H1 (cell line): ENCODE measurements around the gene METTL9. TPM values are rescaled to one million over a fixed set of nuclear protein-coding genes. Genes with fewer than 3 reads are reported as not detected.

ENCODE experiments used
- CTCF ChIA-PET: fragments of 300-600 bp; sonication (Branson Sonifier 250); formaldehyde crosslinking; loops from one replicate; lab custom pipeline; 2021; ENCODE audit not compliant: partially characterized antibody; lab: Charles Lee
- POLR2A ChIA-PET: fragments of 300-600 bp; sonication (Branson Sonifier 250); formaldehyde crosslinking; loops from one replicate; lab custom pipeline; 2021; ENCODE audit warnings: inconsistent platforms; ENCODE audit not compliant: partially characterized antibody; lab: Charles Lee
- DNase-seq, 2 experiments: peaks; one replicate each; pipeline versions ENCODE4 v3.0.0 to v3.0.0-alpha.2; 2010 to 2022; ENCODE audit warnings: low spot score in 2 of 2, low read depth in 1 of 2, mixed read lengths in 1 of 2
- FAIRE-seq: peaks from 2 replicates; lab custom pipeline; 2011; peaks lifted over from hg19 to GRCh38; lab: Jason Lieb, UNC
- H2AFZ ChIP-seq: 2 replicates; pipeline ENCODE4 v1.8.1; 2012; ENCODE audit warnings: low read length, inconsistent platforms
- H2AK5ac ChIP-seq: 2 replicates; pipeline ENCODE4 v1.6.1; 2013; ENCODE audit warnings: low read depth, low read length
- H2BK120ac ChIP-seq: replicated peaks from 2 replicates; pipeline ENCODE3; 2013; ENCODE audit warnings: low read depth, low read length, inconsistent platforms
- H2BK12ac ChIP-seq: 2 replicates; pipeline ENCODE4 v1.6.1; 2013; ENCODE audit warnings: low read depth, low read length
- H2BK15ac ChIP-seq: 2 replicates; pipeline ENCODE4 v1.6.1; 2013; ENCODE audit warnings: low read length
- H2BK20ac ChIP-seq: 2 replicates; pipeline ENCODE4 v1.6.1; 2013; ENCODE audit warnings: low read length
- H2BK5ac ChIP-seq: 2 replicates; pipeline ENCODE4 v1.6.1; 2013; ENCODE audit warnings: low read depth, low read length
- H3K14ac ChIP-seq: 2 replicates; pipeline ENCODE4 v1.6.1; 2013; ENCODE audit warnings: inconsistent platforms; ENCODE audit not compliant: insufficient read length
- H3K18ac ChIP-seq: 2 replicates; pipeline ENCODE4 v1.6.1; 2013; ENCODE audit warnings: low read length; ENCODE audit errors: extremely low read depth
- H3K23ac ChIP-seq: 2 replicates; pipeline ENCODE4 v1.6.1; 2013; ENCODE audit warnings: inconsistent platforms; ENCODE audit not compliant: insufficient read length
- H3K23me2 ChIP-seq: 2 replicates; pipeline ENCODE4 v1.6.1; 2013; ENCODE audit warnings: low read depth, low read length
- H3K27ac ChIP-seq: 2 replicates; pipeline ENCODE4 v1.6.1; 2011; ENCODE audit warnings: low read depth, low read length, inconsistent platforms
- H3K27me3 ChIP-seq, 4 experiments: replicated peaks in 1 of 4; 1 replicate in 1 of 4; 2 replicates in 3 of 4; pipeline versions ENCODE4 v1.6.1 to v1.8.1; 2011 to 2013; ENCODE audit warnings: low read length in 3 of 4, mild to moderate bottlenecking in 3 of 4, inconsistent platforms in 2 of 4, mixed read lengths in 2 of 4, moderate library complexity in 1 of 4; ENCODE audit not compliant: control insufficient read depth in 3 of 4, insufficient read depth in 3 of 4; ENCODE audit errors: extremely low read depth in 1 of 4
- H3K36me3 ChIP-seq, 4 experiments: 2 replicates each; pipeline versions ENCODE4 v1.6.1 to v1.8.1; 2011 to 2013; ENCODE audit warnings: mild to moderate bottlenecking in 4 of 4, low read length in 3 of 4, moderate library complexity in 2 of 4, control low read depth in 1 of 4, inconsistent platforms in 1 of 4; ENCODE audit not compliant: insufficient read depth in 4 of 4, control insufficient read depth in 2 of 4
- H3K4ac ChIP-seq: replicated peaks from 2 replicates; pipeline ENCODE3; 2013; ENCODE audit warnings: low read length, low read depth, mixed read lengths, inconsistent platforms; ENCODE audit not compliant: insufficient read length
- H3K4me1 ChIP-seq, 4 experiments: replicated peaks in 1 of 4; 1 replicate in 1 of 4; 2 replicates in 3 of 4; pipeline versions ENCODE4 v1.6.1 to v1.8.1; 2011 to 2013; ENCODE audit warnings: low read length in 3 of 4, inconsistent platforms in 2 of 4, mixed read lengths in 1 of 4; ENCODE audit not compliant: insufficient read depth in 4 of 4, control insufficient read depth in 3 of 4
- H3K4me2 ChIP-seq, 2 experiments: 2 replicates each; pipeline versions ENCODE4 v1.6.1 to v1.8.1; 2011 to 2013; ENCODE audit warnings: low read depth in 2 of 2, low read length in 2 of 2, control low read depth in 1 of 2, inconsistent platforms in 1 of 2, mild to moderate bottlenecking in 1 of 2; ENCODE audit not compliant: insufficient read depth in 1 of 2
- H3K4me3 ChIP-seq, 4 experiments: fragments of 200-600, 300-600 bp in 1 of 4; sonication (generic), shearing (Covaris generic), sonication (Bioruptor Twin) in 1 of 4; 2 replicates each; pipeline versions ENCODE4 v1.5.1 to v1.8.1; 2011 to 2016; ENCODE audit warnings: low read length in 4 of 4, low read depth in 3 of 4, control low read depth in 2 of 4, inconsistent platforms in 2 of 4, mild to moderate bottlenecking in 2 of 4, mixed read lengths in 1 of 4, moderate library complexity in 1 of 4; ENCODE audit not compliant: insufficient read depth in 2 of 4; ENCODE audit errors: extremely low read depth in 1 of 4
- H3K56ac ChIP-seq: replicated peaks from 2 replicates; pipeline ENCODE3; 2013; ENCODE audit warnings: low read depth, mild to moderate bottlenecking, mixed read lengths, low read length, inconsistent platforms; ENCODE audit not compliant: insufficient read length
- H3K79me1 ChIP-seq: 2 replicates; pipeline ENCODE4 v1.6.1; 2013; ENCODE audit warnings: low read depth, low read length, control low read depth
- H3K79me2 ChIP-seq, 2 experiments: 2 replicates each; pipeline versions ENCODE4 v1.6.1 to v1.8.1; 2012 to 2013; ENCODE audit warnings: low read length in 2 of 2, mild to moderate bottlenecking in 2 of 2, inconsistent platforms in 1 of 2; ENCODE audit not compliant: insufficient read depth in 2 of 2, control insufficient read depth in 1 of 2
- H3K9ac ChIP-seq, 4 experiments: replicated peaks in 1 of 4; 1 replicate in 1 of 4; 2 replicates in 3 of 4; pipeline versions ENCODE4 v1.6.1 to v1.8.1; 2011 to 2013; ENCODE audit warnings: low read depth in 3 of 4, low read length in 3 of 4, control low read depth in 2 of 4, mild to moderate bottlenecking in 2 of 4, moderate library complexity in 2 of 4, inconsistent platforms in 1 of 4; ENCODE audit errors: extremely low read depth in 1 of 4
- H3K9me3 ChIP-seq, 2 experiments: 2 replicates each; pipeline versions ENCODE4 v1.6.1 to v1.8.1; 2012 to 2013; ENCODE audit warnings: mild to moderate bottlenecking in 2 of 2, moderate library complexity in 2 of 2, control low read depth in 1 of 2, inconsistent platforms in 1 of 2, low read depth in 1 of 2, low read length in 1 of 2, mixed read lengths in 1 of 2; ENCODE audit not compliant: insufficient read depth in 2 of 2
- H4K20me1 ChIP-seq, 2 experiments: replicated peaks in 1 of 2; 2 replicates each; pipeline versions ENCODE3 to v1.8.1; 2011 to 2013; ENCODE audit warnings: inconsistent platforms in 2 of 2, low read length in 2 of 2, mild to moderate bottlenecking in 1 of 2; ENCODE audit not compliant: insufficient read depth in 2 of 2, control insufficient read depth in 1 of 2
- H4K5ac ChIP-seq: 2 replicates; pipeline ENCODE4 v1.6.1; 2013; ENCODE audit warnings: low read length, low read depth, mixed read lengths, inconsistent platforms; ENCODE audit not compliant: insufficient read length
- H4K8ac ChIP-seq: 2 replicates; pipeline ENCODE4 v1.8.0; 2013; ENCODE audit warnings: mild to moderate bottlenecking, moderate library complexity, low read length, inconsistent platforms; ENCODE audit not compliant: insufficient read depth; ENCODE audit errors: extremely low read depth
- H4K91ac ChIP-seq: replicated peaks from 2 replicates; pipeline ENCODE3; 2013; ENCODE audit warnings: low read length, mixed read lengths, inconsistent platforms; ENCODE audit not compliant: insufficient read length
- ASH2L ChIP-seq: fragments of 200-600, 300-600 bp; sonication (generic); IDR thresholded peaks from one replicate; pipeline ENCODE4 v1.7.1; 2017; ENCODE audit warnings: low read length
- BACH1 ChIP-seq: IDR thresholded peaks from 2 replicates; pipeline ENCODE4 v1.6.1; 2012; ENCODE audit warnings: low read length, improper control_type of control experiment
- CBX8 ChIP-seq: fragments of 300-800, 300-1000 bp; sonication (generic); IDR thresholded peaks from 2 replicates; pipeline ENCODE4 v1.7.1; 2016; ENCODE audit warnings: low read depth, low read length, borderline replicate concordance
- CEBPB ChIP-seq: IDR thresholded peaks from 2 replicates; pipeline ENCODE4 v1.6.1; 2012; ENCODE audit warnings: low read depth, low read length
- HDAC2 ChIP-seq, 2 experiments: fragments of 300-600 bp in 1 of 2; sonication (generic) in 1 of 2; IDR thresholded peaks; 2 replicates each; pipeline ENCODE4 v1.6.1; 2011 to 2012; ENCODE audit warnings: low read depth in 2 of 2, low read length in 2 of 2, mild to moderate bottlenecking in 2 of 2, moderate library complexity in 2 of 2, borderline replicate concordance in 1 of 2, inconsistent platforms in 1 of 2
- JUN ChIP-seq: IDR thresholded peaks from 2 replicates; pipeline ENCODE4 v1.6.1; 2011; ENCODE audit warnings: low read depth, mild to moderate bottlenecking, improper control_type of control experiment, low read length
- PHF8 ChIP-seq: fragments of 200-600 bp; sonication (generic); conservative IDR thresholded peaks from 2 replicates; pipeline ENCODE4 v1.7.1; 2012; ENCODE audit warnings: low read depth, mild to moderate bottlenecking, inconsistent platforms, low read length, moderate library complexity
- RBBP5 ChIP-seq: IDR thresholded peaks from 2 replicates; pipeline ENCODE4 v1.7.1; 2012; ENCODE audit warnings: low read depth, mild to moderate bottlenecking, inconsistent platforms, low read length, moderate library complexity, borderline replicate concordance
- SP2 ChIP-seq: IDR thresholded peaks from 2 replicates; pipeline ENCODE4 v1.6.1; 2012; ENCODE audit warnings: mild to moderate bottlenecking, low read length, inconsistent platforms
- SRF ChIP-seq: IDR thresholded peaks from 2 replicates; pipeline ENCODE4 v1.6.1; 2011; ENCODE audit warnings: mild to moderate bottlenecking, low read depth, low read length, moderate library complexity
- SUZ12 ChIP-seq: fragments of 200-600 bp; sonication (generic); IDR thresholded peaks from 2 replicates; pipeline ENCODE4 v1.6.1; 2012; ENCODE audit warnings: mild to moderate bottlenecking, inconsistent platforms, low read length, moderate library complexity, mixed read lengths
- TAF7 ChIP-seq: optimal IDR thresholded peaks from 2 replicates; pipeline ENCODE3; 2011; ENCODE audit warnings: low read depth, mild to moderate bottlenecking, inconsistent platforms, low read length, moderate library complexity, borderline replicate concordance
- TEAD4 ChIP-seq: IDR thresholded peaks from 2 replicates; pipeline ENCODE4 v1.6.1; 2012; ENCODE audit warnings: low read depth, low read length, inconsistent platforms, mixed read lengths
- WGBS, 2 experiments: shearing (Covaris generic) in 1 of 2; methylation state at CpG; one replicate each; pipeline versions ENCODE4 v1.1.6 to v1.1.7; 2013 to 2015; ENCODE audit warnings: low lambda C conversion rate in 2 of 2, mixed read lengths in 2 of 2, inconsistent platforms in 1 of 2, low coverage in 1 of 2, missing lambda C conversion rate in 1 of 2; ENCODE audit not compliant: insufficient replicate concordance in 2 of 2, insufficient coverage in 1 of 2, insufficient read length in 1 of 2; ENCODE audit errors: extremely low coverage in 1 of 2, missing lambda C conversion rate in 1 of 2; 5-methylcytosine and 5-hydroxymethylcytosine counted together
- polyA plus RNA-seq, 7 experiments: library from polyadenylated mRNA; depleted of rRNA in 3 of 7; stranded (reverse) in 5 of 7; unstranded in 2 of 7; fragments of >200 nt in 5 of 7; fragments of 200-250 nt in 2 of 7; gene quantifications; 1 replicate in 5 of 7; 2 replicates in 1 of 7; 4 replicates in 1 of 7; pipeline versions ENCODE4 v1.2.1 to v1.2.3, GENCODE V29; 2011 to 2013; ENCODE audit warnings: missing spikeins in 2 of 7, mixed read lengths in 2 of 7
- total RNA-seq: library from RNA; stranded (reverse); fragmentation: NEBNext Ultra II Directional; extraction: Animal tissue kit (Norgen Biotek cat#: 25700); gene quantifications from 2 replicates; pipeline ENCODE4 v1.2.1, GENCODE V29; 2021
- TF ChIP-seq, protein P1 (sequence below): IDR thresholded peaks from 2 replicates; pipeline ENCODE4 v1.6.1; 2011; ENCODE audit warnings: low read length, improper control_type of control experiment

The METTL9 gene
- total and polyA plus RNA-seq, 2 of the 8 experiments (the other 6 are each of a cell fraction or from before 2014, with no cell fraction given): 45.4 to 112 TPM

DNA sequence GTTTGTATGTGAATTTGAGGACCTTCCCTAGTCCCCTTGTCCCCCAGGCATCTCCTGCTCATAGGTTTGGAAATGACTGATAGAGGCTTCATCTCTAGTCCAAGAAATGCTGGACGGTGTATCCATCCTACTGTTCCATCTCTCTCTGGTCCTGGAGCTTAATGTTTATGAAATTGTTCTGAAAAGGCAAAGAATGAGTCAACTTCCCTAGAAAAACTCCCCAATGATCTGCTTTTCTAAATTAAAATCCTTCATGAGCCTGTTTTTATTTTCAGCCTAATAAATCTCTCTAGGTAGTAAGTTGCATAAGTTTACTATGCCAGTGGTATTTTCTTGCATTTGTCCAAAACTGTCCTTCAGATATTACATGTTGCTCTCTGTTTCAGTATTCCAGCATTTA, 55.1 kb downstream of the METTL9 start:
- Histone ChIP-seq H4K8ac (no peak overlapping the region), H3K79me2 (peaks cover 0 to 2% of the 10 kb centered on the region in 2 experiments; a peak in 1 of 4 replicates), H3K4me1 (no peaks in the 10 kb centered on the region), H4K20me1 (no peaks in the 10 kb centered on the region), H3K4me3 (no peak overlapping the region), H3K9ac (no peak overlapping the region), H3K36me3 (peaks cover 0 to 4% (median under 1%) of the 10 kb centered on the region in 4 experiments; a peak in 3 of 8 replicates), H3K27ac (no peak overlapping the region), H2AFZ (no peak overlapping the region), H4K91ac (no peak overlapping the region), H2BK15ac (no peak overlapping the region), H3K23ac (no peak overlapping the region), H2BK120ac (no peak overlapping the region), H2BK20ac (no peak overlapping the region), H3K18ac (no peak overlapping the region), H3K23me2 (no peaks in the 10 kb centered on the region), H2BK5ac (no peak overlapping the region), H2AK5ac (no peak overlapping the region), H3K9me3 (no peaks in the 10 kb centered on the region), H2BK12ac (no peak overlapping the region), H3K27me3 (no peaks in the 10 kb centered on the region), H4K5ac (no peak overlapping the region), H3K56ac (no peak overlapping the region), H3K14ac (no peak overlapping the region), H3K79me1 (no peaks in the 10 kb centered on the region), H3K4ac (no peak overlapping the region), H3K4me2 (no peak overlapping the region)
- CTCF ChIA-PET: interaction anchor here (1.0 to 1.2 kb wide), 2 partner anchors 13 to 54 kb away, joined by 3 to 5 read pairs; no protein-coding TSS in a partner anchor
- FAIRE-seq: no peak
- POLR2A ChIA-PET: no interaction called here
- DNase-seq: no peak
- 85% methylated on average over 1 of the region's 1 CpG; no CpG with 5 or more reads in 1 of the 2 experiments for WGBS, 2 experiments
- TF ChIP-seq SRF: no peak
- TF ChIP-seq HDAC2 (IDR thresholded peaks at IDR 0.05; ENCODE audit: borderline replicate concordance in 1 of 2, low read depth in 2 of 2, low read length in 2 of 2): no peak
- no peak for TF ChIP-seq SP2
- no peak for TF ChIP-seq TAF7
- no peak for TF ChIP-seq CBX8
- TF ChIP-seq, protein P1, sequence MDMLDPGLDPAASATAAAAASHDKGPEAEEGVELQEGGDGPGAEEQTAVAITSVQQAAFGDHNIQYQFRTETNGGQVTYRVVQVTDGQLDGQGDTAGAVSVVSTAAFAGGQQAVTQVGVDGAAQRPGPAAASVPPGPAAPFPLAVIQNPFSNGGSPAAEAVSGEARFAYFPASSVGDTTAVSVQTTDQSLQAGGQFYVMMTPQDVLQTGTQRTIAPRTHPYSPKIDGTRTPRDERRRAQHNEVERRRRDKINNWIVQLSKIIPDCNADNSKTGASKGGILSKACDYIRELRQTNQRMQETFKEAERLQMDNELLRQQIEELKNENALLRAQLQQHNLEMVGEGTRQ: no peak
- TF ChIP-seq SUZ12: no peak
- no peak for TF ChIP-seq TEAD4
- no peak for TF ChIP-seq RBBP5
- TF ChIP-seq PHF8: no peak
- no peak for TF ChIP-seq CEBPB
- TF ChIP-seq JUN: no peak
- TF ChIP-seq ASH2L: no peak
- no peak for TF ChIP-seq BACH1
